Measurements from ENCODE around the gene SNX25.
A peak's percentile ranks its signal among the peaks of the same experiment; 100 is the strongest.

SNX25 gene

DNA sequence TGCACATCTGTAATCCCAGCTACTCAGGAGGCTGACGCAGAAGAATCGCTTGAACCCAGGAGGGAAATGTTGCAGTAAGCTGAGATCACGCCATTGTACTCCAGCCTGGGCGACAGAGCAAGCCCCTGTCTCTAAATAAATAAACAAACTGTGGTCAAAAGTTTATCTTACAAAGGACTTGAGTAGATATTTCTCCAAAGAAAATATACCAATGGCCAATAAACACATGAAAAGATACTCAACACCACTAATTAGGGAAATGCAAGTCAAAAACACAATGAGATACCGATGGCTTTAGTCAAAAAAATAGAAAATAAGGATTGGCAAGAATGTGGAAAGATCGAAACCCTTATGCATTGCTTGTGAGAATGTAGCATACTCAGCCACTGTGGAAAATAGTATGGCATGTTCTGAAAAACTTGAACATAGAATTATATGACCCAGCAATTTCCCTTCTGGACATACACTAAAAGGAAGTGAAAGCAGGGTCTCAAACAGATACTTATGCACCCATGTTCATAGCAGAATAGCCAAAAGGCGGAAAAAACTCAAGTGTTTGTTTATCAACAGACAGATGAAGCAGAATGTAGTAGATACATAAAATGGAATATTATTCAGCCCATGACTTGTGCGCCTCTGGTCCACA lies 3.6 kb upstream of the SNX25 start:
- TF ChIP-seq TCF12 (IDR thresholded peaks at IDR 0.05; ENCODE audit: low read depth) (no peak), TAF1 (IDR thresholded peaks at IDR 0.05; ENCODE audit: low read depth) (no peak), CEBPB (IDR thresholded peaks at IDR 0.05) (no peak), FOXM1 (IDR thresholded peaks at IDR 0.05; ENCODE audit: borderline replicate concordance, low read depth) (no peak), NFIC (IDR thresholded peaks at IDR 0.05) (no peak), EP300 (IDR thresholded peaks at IDR 0.05; ENCODE audit: borderline replicate concordance) (no peak), ZBTB7A (IDR thresholded peaks at IDR 0.05; ENCODE audit: low read depth) (no peak), CREB1 (IDR thresholded peaks at IDR 0.05; ENCODE audit: low read depth) (no peak), RAD21 (IDR thresholded peaks at IDR 0.05; ENCODE audit: low read depth) (no peak), EGR1 (IDR thresholded peaks at IDR 0.05) (no peak), YY1 (IDR thresholded peaks at IDR 0.05; ENCODE audit: low read depth) (no peak), TEAD4 (IDR thresholded peaks at IDR 0.05) (no peak)
- TF ChIP-seq, protein P1, sequence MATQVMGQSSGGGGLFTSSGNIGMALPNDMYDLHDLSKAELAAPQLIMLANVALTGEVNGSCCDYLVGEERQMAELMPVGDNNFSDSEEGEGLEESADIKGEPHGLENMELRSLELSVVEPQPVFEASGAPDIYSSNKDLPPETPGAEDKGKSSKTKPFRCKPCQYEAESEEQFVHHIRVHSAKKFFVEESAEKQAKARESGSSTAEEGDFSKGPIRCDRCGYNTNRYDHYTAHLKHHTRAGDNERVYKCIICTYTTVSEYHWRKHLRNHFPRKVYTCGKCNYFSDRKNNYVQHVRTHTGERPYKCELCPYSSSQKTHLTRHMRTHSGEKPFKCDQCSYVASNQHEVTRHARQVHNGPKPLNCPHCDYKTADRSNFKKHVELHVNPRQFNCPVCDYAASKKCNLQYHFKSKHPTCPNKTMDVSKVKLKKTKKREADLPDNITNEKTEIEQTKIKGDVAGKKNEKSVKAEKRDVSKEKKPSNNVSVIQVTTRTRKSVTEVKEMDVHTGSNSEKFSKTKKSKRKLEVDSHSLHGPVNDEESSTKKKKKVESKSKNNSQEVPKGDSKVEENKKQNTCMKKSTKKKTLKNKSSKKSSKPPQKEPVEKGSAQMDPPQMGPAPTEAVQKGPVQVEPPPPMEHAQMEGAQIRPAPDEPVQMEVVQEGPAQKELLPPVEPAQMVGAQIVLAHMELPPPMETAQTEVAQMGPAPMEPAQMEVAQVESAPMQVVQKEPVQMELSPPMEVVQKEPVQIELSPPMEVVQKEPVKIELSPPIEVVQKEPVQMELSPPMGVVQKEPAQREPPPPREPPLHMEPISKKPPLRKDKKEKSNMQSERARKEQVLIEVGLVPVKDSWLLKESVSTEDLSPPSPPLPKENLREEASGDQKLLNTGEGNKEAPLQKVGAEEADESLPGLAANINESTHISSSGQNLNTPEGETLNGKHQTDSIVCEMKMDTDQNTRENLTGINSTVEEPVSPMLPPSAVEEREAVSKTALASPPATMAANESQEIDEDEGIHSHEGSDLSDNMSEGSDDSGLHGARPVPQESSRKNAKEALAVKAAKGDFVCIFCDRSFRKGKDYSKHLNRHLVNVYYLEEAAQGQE (IDR thresholded peaks at IDR 0.05; ENCODE audit: low read depth) = no peak
- TF ChIP-seq, protein P2, sequence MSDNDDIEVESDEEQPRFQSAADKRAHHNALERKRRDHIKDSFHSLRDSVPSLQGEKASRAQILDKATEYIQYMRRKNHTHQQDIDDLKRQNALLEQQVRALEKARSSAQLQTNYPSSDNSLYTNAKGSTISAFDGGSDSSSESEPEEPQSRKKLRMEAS (IDR thresholded peaks at IDR 0.05) = no peak
- TF ChIP-seq, protein P3, sequence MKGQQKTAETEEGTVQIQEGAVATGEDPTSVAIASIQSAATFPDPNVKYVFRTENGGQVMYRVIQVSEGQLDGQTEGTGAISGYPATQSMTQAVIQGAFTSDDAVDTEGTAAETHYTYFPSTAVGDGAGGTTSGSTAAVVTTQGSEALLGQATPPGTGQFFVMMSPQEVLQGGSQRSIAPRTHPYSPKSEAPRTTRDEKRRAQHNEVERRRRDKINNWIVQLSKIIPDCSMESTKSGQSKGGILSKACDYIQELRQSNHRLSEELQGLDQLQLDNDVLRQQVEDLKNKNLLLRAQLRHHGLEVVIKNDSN (IDR thresholded peaks at IDR 0.05) = no peak

DNA sequence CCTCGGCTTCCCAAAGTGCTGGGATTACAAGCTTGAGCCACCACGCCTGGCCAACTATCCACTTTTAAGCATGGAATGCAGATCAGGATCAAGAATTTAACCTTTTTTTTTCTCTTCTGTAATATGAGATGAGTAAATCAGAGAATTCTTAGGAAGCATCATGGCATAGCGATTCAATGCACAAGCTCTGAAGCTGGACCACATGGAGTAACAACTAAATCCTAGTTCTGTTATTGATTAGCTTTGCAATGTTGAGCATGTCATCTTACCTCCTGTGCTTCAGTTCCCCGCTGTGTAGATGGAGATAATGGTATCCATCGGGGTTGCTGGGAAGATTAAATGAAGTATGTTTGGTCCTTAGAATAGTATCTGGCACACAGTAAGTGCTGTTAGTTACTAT lies 1.9 kb upstream of the SNX25 start:
- TF ChIP-seq TEAD4 (IDR thresholded peaks at IDR 0.05) (peak; percentile 46; the same call in 1 of the 2 replicates), YY1 (IDR thresholded peaks at IDR 0.05; ENCODE audit: low read depth) (no peak)

DNA sequence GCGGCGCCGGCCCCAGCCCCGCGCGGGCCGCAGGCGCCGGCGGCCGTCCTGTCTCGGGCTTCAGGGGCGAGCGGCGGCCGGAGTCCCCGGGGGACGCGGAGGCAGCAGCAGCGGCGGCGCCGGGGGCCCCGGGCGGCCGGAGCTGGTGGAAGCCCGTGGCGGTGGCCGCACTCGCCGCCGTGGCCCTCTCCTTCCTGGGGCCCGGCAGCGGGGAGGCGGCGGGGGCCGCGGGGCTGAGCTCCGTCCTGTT lies 379 bp downstream of the SNX25 start:
- TF ChIP-seq TAF1 (IDR thresholded peaks at IDR 0.05; ENCODE audit: low read depth) = 0 out of 2 replicates have a peak, but pooled peaks have one; percentile 47

DNA sequence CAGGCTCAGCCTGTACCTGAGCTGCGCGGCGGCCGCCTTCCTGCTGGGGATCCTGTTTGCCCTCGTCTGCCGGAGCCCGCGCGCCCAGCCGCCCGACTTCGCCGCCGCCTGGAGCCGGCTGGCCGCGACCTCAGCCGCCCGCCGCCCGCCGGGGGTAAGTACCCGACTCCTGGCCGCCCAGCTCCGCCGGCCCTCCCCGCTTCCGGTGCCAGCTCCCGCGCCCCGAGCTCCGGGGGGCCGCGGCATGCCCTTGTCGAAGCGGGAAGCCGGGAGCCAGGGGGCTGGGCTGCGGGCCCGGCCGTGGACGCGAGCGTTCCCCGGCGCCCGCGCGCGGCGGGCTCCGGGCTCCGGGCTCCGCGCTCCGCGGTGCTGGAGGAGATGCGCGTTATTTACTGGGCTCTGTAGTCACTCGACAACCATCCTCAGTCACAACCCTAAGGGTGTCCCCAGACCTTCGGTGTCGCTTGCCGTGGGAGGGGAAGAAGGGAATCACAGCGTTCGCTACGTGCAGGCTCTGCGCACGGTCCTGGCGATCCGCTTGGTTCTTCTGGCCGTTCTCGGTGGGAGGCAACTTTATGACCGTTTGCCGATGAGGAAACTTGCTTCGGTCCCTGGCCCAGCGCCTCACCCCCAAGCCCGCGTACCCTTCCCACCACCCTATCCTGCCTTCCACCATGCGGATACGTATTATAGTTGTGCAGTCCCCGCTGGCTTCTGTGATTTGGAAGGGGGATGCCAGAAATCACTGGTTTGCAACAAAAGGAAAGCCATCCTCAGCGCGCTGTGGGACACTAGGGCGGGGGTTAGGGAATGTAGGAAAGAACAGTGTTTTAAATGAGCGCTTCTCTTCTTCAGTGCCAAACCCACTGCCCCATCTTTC lies 944 bp downstream of the SNX25 start:
- TF ChIP-seq ZBTB7A (IDR thresholded peaks at IDR 0.05; ENCODE audit: low read depth) = no peak
- 0 out of 2 replicates have a peak, but pooled peaks have one; percentile 17 for TF ChIP-seq NFIC (IDR thresholded peaks at IDR 0.05)
- TF ChIP-seq, protein P2 (IDR thresholded peaks at IDR 0.05) = peak; percentile 31; the same call in 1 of the 2 replicates

DNA sequence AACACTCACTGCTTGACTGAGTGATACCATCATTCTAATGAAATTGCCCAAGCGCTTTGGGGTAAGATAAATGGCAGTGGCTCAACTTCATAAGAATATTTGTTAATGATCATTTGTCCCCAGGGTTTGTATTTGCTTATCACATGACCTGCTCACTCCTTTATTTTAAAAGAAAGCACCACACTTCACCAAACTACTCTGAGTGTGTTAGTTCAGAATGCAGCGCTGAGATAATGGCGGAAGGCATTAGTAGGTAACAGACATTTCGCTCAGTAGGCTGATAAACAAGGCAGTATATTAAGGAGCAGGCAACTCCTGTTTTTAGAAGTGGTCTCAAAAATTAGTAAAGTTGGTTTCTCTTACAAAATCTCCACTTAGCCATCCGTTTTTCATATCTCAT lies 1.6 kb downstream of the SNX25 start:
- TF ChIP-seq YY1 (IDR thresholded peaks at IDR 0.05; ENCODE audit: low read depth) (no peak), RAD21 (IDR thresholded peaks at IDR 0.05; ENCODE audit: low read depth) (no peak), TEAD4 (IDR thresholded peaks at IDR 0.05) (no peak), CREB1 (IDR thresholded peaks at IDR 0.05; ENCODE audit: low read depth) (no peak), EP300 (IDR thresholded peaks at IDR 0.05; ENCODE audit: borderline replicate concordance) (no peak), TCF12 (IDR thresholded peaks at IDR 0.05; ENCODE audit: low read depth) (no peak), CEBPB (IDR thresholded peaks at IDR 0.05) (no peak)
- TF ChIP-seq, protein P2 (IDR thresholded peaks at IDR 0.05) = no peak
- TF ChIP-seq, protein P1 (IDR thresholded peaks at IDR 0.05; ENCODE audit: low read depth) = no peak

DNA sequence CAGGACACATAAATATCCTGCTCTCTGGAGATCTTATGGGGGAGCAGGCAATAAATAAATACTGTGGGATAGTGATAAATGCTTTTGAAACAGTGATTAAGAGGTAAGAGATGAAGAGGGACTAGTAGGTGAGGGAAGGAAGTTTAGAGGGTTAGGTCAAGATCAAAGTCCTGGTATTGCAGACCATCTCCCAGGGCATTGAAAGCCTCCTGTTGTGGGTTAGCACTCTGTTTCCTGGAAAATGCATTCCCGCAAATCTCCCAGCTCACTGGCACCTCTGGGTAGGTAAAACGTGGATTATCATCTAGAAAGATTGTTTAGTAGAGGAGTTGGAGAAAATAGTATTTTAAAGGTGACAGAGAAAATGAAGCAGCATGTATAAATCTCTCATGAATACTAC lies 2.2 kb downstream of the SNX25 start:
- TF ChIP-seq FOXM1 (IDR thresholded peaks at IDR 0.05; ENCODE audit: borderline replicate concordance, low read depth) = no peak
- TF ChIP-seq, protein P1 (IDR thresholded peaks at IDR 0.05; ENCODE audit: low read depth) = no peak
- TF ChIP-seq EP300 (IDR thresholded peaks at IDR 0.05; ENCODE audit: borderline replicate concordance) = no peak
- TF ChIP-seq EGR1 (IDR thresholded peaks at IDR 0.05) = no peak
- TF ChIP-seq TCF12 (IDR thresholded peaks at IDR 0.05; ENCODE audit: low read depth) = no peak

Measured in Ishikawa (cell line).